GM19240 (cell line): Measurements from ENCODE around the gene CATSPER1.
A peak's percentile ranks its signal among the peaks of the same experiment; 100 is the strongest.

Experiments
- DNase-seq: peaks from one replicate; pipeline ENCODE4 v3.0.0; 2011; ENCODE audit warnings: low spot score; ENCODE audit not compliant: insufficient read length

CATSPER1 gene

DNA sequence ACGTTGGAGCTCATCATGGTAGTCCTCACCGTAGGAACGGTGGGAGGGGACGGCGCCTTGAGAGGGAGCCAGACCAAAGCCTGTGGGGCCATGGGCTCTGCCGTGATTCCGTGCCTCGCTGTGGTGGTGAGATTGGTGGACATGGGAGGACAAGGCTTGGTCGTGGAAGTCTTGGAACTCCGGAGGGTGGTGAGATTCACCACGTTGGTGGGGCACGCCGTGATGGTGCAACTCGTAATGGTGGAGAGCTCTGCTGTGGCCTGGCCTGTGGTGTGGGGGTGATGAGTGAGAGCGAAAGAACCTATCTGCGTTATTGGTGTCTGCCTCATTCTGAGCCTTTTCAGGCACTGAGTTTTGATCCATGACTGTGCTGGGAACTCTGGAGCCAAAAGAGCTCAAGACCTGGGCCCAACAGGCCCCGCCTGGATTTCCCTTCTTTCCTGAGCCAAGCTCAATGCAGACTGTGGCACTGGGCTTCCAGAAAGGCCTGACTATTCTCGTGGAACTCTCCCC, at the start of gene CATSPER1:
TSS of gene CATSPER1 (minus strand) at position 463 of the 513 bp plus-strand sequence. CDS start at position 363, 100 bp downstream.
- DNase-seq: no peak

DNA sequence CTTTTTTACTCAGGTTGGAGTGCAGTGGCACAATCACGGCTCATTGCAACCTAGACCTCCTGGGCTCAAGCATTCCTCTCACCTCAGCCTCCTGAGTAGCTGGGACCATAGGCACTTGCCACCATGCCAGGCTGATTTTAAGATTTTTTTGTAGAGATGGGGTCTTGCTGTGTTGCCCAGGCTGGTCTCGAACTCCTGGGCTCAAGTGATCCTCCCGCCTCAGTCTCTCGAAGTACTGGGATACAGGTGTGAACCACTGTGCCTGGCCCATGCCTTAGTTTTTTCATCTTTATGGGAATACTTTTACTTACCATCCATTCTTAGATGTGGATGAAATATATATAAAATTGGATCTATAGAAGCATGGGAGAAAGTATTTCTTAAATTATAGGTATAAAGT, 49.0 kb upstream of the CATSPER1 start:
- DNase-seq: no peak

DNA sequence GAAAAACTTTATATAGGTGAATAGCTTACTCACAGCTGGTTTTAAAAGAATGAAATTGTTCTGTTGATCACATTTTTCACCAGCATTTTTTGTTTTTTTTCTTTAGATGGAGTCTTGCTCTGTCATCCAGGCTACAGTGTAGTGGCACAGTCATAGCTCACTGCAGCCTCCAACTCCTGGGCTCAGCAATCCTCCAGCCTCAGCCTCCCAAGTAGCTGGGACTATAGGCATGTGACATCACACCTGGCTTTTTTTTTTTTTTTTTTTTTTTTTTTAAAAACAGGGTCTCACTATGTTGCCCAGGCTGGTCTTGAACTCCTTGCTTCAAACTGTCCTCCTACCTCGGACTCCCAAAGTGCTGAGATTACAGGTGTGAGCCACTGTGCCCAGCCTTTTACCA, 47.4 kb upstream of the CATSPER1 start:
- DNase-seq: no peak

DNA sequence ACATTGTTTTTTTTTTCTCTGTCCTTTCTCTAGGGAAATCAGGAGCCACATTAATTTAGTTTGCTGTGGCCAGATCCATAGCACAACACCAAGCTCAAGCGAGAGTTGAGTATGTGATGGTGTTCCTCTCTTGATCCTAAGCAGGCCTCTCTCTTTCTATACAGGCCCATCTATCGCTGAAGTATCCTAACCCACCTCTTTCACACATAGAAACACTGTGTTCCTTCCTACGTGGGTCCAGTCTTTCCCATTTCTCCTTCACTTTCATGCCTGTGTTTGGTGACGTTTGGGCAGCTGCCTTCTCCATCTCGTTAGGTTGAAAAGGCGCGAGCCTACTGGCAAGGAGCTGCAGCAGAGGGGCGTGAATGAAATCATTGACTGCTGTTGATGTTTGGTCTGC, 46.2 kb upstream of the CATSPER1 start:
- DNase-seq: no peak

DNA sequence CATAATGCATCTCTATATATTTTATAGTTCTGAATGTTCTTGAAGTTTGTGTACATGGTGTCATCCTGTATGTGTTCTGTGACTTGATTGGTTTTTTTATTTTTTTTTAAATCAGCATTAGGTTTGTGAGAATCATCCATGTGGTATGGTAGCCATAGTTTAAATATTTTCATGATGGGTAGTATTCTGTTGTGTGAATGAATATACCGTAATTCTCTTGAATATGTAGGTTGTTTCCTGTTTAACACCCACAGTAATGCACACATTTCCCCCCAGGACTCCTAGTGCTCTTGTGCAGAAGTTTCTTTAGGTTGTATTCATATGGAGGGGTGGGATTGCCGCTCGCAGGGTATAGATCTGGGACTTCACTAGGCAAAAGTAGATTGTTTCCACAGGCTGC, 45.8 kb upstream of the CATSPER1 start:
- no peak for DNase-seq

DNA sequence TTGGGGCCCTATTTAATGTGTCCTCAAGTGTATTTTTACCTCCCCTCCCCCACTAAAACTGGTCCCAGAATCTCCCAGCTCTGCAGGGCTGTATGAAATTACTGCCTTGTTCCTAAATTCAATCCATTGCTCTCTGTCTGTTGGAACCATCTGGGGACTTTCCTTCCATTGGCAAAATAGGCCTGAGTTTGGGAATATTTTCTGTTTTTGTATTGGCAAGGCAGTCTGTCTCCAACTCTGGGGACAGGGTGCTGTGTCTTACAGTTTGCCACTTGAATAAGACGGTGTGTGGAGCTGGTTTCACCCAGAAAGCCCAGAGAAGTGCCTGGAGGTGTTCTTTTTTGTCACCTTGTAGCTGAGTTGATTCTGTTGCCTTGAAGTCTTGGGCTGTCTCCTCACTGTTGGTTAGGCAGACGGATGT, 45.1 kb upstream of the CATSPER1 start:
- no peak for DNase-seq

DNA sequence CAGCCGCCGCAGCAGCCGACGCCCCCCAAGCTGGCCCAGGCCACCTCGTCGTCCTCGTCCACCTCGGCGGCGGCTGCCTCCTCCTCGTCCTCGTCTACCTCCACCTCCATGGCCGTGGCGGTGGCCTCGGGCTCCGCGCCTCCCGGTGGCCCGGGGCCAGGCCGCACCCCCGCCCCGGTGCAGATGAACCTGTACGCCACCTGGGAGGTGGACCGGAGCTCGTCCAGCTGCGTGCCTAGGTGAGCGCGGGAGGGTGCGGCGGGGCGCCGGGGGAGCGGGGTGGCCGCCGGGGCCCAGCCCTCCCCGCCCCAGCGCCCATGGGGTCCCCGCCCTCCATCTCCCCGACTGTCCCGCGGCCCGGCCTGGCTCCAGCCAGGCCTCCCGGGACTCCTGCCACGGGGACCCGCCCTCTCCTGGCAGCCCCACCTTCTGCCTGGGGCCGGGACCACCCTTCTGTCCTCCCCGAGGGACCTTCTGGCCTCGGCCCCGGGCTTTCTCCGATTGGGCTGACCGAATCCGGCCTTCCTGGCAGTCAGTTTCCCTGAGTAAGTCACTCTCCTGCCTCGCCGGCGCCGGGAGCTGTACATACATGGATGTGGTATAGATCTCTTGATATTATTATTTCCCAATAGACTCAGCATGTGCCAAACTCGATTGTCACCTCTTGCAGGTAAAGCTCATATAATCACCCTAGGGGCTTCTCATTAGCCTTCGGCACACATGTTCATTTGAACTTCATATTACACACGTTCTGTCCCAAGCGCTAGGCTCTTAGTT, 44.5 kb upstream of the CATSPER1 start:
- no peak for DNase-seq

DNA sequence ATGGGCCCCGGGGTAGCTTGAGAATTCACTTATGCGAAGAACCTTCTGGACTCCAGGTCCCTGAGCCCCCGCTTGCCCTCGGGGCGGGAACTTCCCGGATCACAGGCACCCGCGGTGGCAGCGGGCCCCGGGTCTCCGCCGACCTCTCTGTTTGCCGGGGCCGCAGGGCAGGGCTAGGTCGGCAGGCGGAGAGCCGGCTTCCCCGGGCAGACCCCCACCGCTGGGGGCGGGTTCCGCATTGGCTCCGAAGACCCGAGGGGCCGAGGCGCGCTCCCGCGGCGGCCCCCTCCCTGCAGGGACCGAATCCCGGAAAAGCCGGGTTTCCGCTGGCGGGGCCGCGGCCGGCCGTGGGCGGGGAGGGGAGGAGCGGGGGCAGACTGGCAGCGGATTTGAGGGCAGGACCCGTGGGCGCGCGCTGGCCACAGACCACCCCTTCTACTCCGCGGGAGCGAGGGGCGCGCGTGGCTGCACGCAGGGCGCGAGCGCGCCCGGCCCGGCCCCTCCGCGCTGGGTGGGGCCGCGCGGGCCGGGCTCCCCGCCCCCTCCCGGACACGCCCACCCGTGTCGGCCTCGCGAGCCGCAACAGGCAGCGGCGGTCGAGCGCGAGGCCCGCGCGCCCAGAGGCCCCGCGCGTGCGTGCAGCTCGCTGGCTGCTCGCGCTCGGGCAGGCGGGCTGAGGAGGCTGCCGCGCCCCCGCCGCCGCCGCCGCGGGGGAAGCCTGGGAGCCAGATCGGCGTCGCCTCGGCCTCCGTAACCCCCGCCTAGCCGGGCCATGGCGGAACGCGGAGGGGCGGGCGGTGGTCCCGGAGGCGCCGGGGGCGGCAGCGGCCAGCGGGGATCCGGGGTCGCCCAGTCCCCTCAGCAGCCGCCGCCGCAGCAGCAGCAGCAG, 43.7 kb upstream of the CATSPER1 start, which contains the start of gene PACS1:
TSS of gene PACS1 (plus strand) at position 558 of the 889 bp plus-strand sequence. CDS start at position 773, 215 bp downstream.
- peak; percentile 67 for DNase-seq

DNA sequence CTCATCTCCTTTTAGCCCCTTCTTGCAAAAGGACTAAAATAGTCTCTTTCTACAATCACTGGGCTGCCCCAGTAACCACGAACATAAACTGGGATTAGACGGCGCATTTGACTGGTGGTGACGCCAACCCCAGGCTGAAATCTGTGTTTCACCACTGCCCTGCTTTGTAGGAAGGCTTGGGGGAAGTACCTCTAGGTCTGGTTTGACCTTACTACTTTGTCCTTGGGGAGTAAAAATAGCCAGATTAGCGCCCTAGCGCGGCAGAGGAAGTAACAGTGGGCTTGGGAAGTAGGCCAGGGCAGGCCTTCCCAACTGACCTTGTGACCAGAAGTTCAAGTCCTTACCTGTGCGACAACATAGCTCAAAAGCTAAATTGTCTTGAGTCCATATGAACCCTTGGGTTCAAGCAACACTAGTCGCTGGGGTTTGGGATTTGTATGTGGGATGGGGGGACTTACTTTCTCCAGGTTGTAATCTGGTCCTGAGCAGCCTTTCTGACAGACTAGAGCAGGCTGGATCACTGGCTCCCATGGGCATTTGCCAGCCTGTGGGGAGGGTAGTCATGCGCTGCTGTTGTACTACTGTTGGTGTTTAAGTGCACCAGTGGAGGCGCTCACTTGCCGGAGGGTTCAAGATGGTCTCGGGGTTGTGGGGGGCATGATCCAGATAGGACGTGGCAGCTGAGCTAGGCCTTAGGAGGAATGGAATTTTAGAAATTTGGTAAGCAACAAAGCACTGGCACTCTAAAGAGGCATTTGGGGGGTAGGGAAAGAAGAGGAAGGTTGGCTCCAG, 42.8 kb upstream of the CATSPER1 start:
- no peak for DNase-seq

DNA sequence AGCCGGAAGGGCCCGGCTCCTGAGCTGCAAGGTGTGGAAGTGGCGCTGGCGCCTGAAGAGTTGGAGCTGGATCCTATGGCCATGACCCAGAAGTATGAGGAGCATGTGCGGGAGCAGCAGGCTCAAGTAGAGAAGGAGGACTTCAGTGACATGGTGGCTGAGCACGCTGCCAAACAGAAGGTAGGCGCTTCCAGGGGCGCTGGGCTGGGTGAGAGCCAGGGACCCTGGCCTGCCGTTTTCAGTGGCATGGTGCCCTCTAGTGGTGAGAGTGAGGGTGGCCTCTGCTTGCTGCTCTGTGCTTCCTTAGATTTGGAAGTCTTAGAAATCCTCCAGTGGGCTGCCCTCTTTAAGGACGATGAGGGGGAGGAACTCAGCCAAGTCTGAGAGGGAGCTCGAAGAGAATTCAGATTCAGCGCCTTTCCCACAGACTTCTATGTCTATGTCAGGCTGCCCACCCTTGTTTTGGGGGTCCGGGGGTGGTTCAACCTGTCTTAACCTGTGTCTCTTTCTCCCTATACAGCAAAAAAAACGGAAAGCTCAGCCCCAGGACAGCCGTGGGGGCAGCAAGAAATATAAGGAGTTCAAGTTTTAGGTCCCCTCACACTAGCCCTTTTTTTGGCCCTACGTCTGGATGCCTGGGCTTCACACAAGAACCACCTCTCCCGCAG, 42.0 kb upstream of the CATSPER1 start:
- DNase-seq: no peak

DNA sequence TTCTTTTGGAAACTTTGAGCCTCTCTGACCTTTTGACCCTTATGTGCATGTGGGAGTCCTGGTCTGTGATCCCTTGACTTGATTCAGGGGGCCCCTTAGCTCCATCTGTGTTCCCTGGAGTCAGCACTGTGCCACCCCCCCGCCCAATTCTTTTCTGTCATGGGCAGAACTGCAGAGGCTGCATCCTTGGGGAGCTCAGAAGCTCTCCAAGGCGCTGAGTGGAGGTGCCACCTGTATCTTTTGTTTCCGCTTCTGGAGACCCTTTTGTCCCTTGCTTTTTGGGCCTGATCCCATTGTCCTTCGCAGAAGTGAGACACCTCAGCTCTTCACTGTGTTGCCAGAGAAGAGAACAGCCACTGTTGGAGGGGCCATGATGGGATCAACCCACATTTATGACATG, 41.4 kb upstream of the CATSPER1 start:
- no peak for DNase-seq

DNA sequence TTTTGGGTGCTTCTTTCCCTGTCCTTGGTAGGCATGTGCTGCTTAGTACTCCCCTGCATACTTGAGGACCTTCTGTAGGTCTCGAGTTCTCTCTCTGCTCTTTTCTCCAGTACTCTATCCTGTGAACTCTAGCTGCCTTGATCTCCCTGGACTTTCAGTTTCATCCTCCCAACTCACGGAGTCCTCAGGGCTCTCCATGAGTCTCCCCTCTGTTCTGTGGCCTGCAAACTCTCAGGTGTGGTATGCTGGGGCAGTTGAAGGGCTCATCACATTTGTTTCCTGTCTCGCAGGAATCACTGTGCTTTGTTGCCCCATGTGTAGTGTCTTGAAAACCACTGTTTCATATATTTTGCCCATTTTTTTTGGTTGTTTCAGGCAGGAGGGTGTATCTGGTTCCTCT, 40.5 kb upstream of the CATSPER1 start:
- no peak for DNase-seq

DNA sequence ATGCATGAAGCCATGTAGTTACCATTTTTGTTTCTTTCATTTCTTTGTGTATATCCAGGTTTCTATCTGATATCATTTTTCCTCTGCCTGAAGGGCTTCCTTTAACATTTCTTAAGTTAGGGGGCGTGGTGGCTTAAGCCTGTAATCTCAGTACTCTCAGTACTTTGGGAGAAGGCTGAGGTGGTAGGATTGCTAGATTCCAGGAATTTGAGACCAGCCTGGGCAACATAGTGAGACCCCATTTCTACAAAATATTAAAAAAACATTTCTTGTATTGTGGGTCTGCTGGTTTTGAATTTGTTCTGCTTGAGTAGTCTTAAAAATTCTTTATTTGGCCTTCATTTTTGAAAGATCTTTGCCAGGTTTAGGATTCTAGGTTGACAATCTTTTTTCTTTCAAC, 38.3 kb upstream of the CATSPER1 start:
- DNase-seq: no peak

DNA sequence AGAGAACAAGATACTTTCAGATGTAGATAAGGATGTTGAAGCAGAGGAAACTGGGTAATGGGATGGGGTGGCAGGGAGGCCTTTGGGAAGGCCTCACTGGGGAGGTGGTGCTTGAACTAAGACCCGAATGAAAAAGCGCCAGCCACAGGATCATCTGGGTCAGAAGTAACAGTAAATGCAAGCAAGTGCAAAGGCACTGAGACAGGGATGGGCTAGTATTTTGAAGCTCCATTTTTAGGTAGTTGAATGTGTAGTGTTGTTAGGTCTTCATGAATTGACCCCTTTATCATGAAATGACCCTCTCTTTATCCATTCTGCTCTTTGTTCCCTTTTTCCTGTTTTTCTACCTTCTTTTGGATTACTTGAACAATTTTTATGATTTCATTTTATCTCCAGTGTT, 37.6 kb upstream of the CATSPER1 start:
- no peak for DNase-seq

DNA sequence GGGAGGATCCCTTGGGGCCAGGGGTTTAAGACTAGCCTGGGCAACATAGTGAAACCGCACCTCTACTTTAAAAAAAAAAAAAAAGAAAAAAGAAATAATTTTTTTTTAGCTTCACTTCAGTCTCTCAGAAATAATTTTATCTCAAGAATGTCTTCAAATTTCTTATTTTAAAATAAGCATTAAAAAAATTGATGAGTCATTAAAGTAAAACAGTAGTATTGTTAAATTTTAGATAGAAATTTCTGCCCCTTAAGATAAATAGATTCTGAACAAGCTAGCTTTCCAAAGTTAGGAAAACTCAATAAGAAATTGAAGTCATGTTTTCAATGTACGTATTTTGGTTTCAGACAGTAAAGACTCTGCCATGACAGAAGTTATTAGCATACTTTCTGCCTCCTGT, 36.1 kb upstream of the CATSPER1 start:
- no peak for DNase-seq

DNA sequence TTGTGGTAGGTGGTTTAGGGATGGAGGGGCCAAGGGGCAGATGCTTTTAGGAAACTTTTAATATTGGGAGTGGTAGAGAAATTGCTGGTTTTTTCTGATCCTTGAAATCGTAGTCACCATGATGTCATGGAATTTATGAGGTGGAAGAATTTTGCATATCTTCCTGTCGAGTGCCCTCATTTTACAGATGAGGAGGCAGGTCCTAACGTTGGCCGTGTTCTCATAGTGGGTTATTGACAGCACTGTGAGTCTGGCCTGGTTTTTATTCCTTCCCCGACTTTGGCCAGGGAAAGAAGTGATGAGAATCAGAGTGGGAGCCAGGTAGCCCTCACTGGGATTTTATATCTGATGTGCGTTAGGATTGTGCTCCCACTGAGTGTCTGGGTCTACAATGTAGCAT, 35.0 kb upstream of the CATSPER1 start:
- no peak for DNase-seq

DNA sequence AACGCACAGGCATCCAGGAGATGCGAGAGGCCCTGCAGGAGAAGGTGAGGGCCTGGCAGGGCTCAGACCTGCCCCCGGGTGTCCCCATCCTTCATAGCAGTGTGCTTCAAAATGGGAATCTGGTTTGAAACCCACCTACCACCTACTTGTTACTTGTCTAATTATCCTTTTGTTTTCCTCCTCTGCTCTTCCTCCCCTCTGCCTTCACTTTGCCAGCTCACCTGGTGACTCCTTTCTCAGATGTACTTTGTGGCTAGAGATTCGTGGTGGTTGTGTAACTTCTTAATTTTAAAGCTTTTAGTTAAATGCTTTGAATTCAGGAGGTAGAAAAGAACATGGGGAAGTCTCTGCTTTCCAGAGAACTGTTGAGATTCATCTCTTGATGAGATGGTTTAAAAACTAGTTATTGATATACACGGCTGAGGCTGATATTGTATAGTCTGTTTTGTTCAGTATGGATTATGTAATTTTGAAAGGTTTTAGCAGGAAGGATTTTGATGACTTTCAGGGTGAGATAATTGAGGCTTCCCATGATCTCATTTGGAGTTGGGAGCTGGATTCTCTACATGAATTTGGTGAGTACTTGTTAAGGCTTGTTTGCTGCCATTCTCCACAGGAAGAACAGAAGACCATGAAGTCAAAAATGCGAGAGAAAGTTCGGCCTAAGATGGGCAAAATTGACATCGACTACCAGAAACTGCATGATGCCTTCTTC, 33.8 kb upstream of the CATSPER1 start:
- no peak for DNase-seq

DNA sequence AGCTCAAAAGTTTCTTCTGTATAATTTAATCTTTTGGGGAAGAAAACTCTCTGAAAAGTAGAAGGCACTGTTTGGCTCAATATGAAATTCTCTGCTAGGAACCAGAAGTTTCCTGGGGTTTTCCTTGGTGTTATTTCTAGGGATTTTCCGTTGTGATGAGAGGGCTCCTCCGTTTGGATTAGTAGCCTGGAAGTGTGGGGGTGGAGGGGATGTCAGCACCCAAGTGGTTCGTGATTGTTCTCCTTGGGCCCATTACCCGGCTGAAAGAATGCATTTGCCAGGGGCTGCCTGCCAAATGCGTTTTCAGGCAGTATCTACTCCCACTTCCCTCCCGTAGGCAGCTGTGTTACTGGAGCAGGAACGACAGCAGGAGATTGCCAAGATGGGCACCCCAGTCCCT, 30.2 kb upstream of the CATSPER1 start:
- DNase-seq: no peak

DNA sequence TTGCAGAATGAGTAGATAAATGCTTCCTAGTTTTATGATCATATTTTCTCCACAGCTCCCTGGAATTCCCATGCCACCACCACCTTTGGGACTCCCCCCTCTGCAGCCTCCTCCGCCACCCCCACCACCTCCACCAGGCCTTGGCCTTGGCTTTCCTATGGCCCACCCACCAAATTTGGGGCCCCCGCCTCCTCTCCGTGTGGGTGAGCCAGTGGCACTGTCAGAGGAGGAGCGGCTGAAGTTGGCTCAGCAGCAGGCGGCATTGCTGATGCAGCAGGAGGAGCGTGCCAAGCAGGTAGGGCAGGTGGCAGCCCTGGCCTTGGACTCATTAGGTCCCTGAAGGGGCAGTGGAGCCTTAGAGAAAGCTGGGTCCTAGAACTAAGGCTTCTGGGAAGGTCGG, 28.7 kb upstream of the CATSPER1 start:
- DNase-seq: no peak

DNA sequence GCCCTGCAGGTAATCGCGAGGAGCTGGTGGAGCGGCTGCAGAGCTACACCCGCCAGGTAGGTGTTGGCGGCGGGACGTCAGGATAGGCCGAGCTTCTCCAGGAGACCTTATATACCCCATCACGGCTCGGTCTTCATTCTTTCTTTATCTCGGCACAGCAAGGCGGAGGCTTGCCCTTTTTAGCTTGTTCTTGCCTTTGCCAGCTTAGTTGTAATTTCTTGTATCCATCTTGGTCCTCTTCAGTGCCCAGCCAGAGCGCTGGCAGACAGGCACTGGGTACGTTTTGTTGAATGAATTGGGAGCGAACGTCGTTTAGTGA, 26.3 kb upstream of the CATSPER1 start:
- DNase-seq: no peak
